IMR-90 (cell line): ENCODE data around the gene TGM5. TPM values are rescaled to one million over a fixed set of nuclear protein-coding genes. Genes with fewer than 3 reads are reported as not detected.

ENCODE experiments used
- ATAC-seq: fragments of 200-7000 bp; cut with Tn5 transposase; 2 replicates; pipeline ENCODE4 v1.9.1; 2020; ENCODE audit warnings: low read depth, mild to moderate bottlenecking, moderate library complexity
- BruUV-seq: library from RNA; stranded (reverse); fragments of 400-500 nt; replicated peaks from 2 replicates; lab custom pipeline; 2021; lab: Mats Ljungman, UMichigan
- CTCF ChIA-PET: fragments of 300-600 bp; formaldehyde crosslinking; extraction: SDS; loops from one replicate; lab custom pipeline; 2021; ENCODE audit warnings: antibody characterized with exemption; lab: Yijun Ruan, JAX
- POLR2A ChIA-PET: fragments of 300-600 bp; sonication (Branson Sonifier 250); formaldehyde crosslinking; loops from one replicate; lab custom pipeline; 2022; ENCODE audit warnings: antibody characterized with exemption; ENCODE audit not compliant: unreplicated experiment; lab: Charles Lee
- DNase-seq: peaks from one replicate; pipeline ENCODE4 v3.0.0; 2013
- H2AFZ ChIP-seq: replicated peaks from 2 replicates; pipeline ENCODE3; 2013; ENCODE audit warnings: low read length, mild to moderate bottlenecking; ENCODE audit not compliant: poor library complexity
- H2AK5ac ChIP-seq: 2 replicates; pipeline ENCODE4 v1.6.1; 2013; ENCODE audit warnings: low read depth, low read length, inconsistent platforms
- H2AK9ac ChIP-seq: replicated peaks from 2 replicates; pipeline ENCODE3; 2013; ENCODE audit warnings: mild to moderate bottlenecking, low read depth, low read length, moderate library complexity; ENCODE audit not compliant: poor library complexity
- H2BK120ac ChIP-seq: 2 replicates; pipeline ENCODE4 v1.6.1; 2013; ENCODE audit warnings: low read depth, low read length, inconsistent platforms
- H2BK15ac ChIP-seq: 3 replicates; pipeline ENCODE4 v1.6.1; 2013; ENCODE audit warnings: low read depth, low read length, inconsistent platforms
- H2BK20ac ChIP-seq: 2 replicates; pipeline ENCODE4 v1.6.1; 2013; ENCODE audit warnings: low read depth, mild to moderate bottlenecking, inconsistent platforms, low read length, moderate library complexity
- H2BK5ac ChIP-seq: 2 replicates; pipeline ENCODE4 v1.6.1; 2013; ENCODE audit warnings: mild to moderate bottlenecking, low read depth, low read length, inconsistent platforms; ENCODE audit not compliant: poor library complexity, severe bottlenecking
- H3K14ac ChIP-seq: replicated peaks from 2 replicates; pipeline ENCODE4 v1.6.1; 2013; ENCODE audit warnings: low read depth, low read length, inconsistent platforms
- H3K18ac ChIP-seq: 2 replicates; pipeline ENCODE4 v1.6.1; 2013; ENCODE audit warnings: low read depth, low read length, control low read depth
- H3K23ac ChIP-seq: 2 replicates; pipeline ENCODE4 v1.6.1; 2013; ENCODE audit warnings: low read depth, low read length, inconsistent platforms
- H3K27ac ChIP-seq: 2 replicates; pipeline ENCODE4 v1.5.1; 2013; ENCODE audit warnings: mild to moderate bottlenecking, control low read depth, low read length; ENCODE audit not compliant: insufficient read depth
- H3K27me3 ChIP-seq: 2 replicates; pipeline ENCODE4 v1.6.1; 2013; ENCODE audit warnings: low read length; ENCODE audit not compliant: control insufficient read depth, insufficient read depth
- H3K36me3 ChIP-seq: 2 replicates; pipeline ENCODE4 v1.6.1; 2013; ENCODE audit warnings: low read length, mixed read lengths; ENCODE audit not compliant: control insufficient read depth, insufficient read depth
- H3K4ac ChIP-seq: 2 replicates; pipeline ENCODE4 v1.6.1; 2013; ENCODE audit warnings: low read depth, low read length, inconsistent platforms
- H3K4me1 ChIP-seq: 2 replicates; pipeline ENCODE4 v1.6.1; 2013; ENCODE audit warnings: low read length, mixed read lengths; ENCODE audit not compliant: control insufficient read depth, insufficient read depth
- H3K4me2 ChIP-seq: 2 replicates; pipeline ENCODE4 v1.6.1; 2013; ENCODE audit warnings: low read depth, mild to moderate bottlenecking, control low read depth, low read length, moderate library complexity
- H3K4me3 ChIP-seq: 2 replicates; pipeline ENCODE4 v1.5.1; 2013; ENCODE audit warnings: low read depth, mild to moderate bottlenecking, control low read depth, low read length, moderate library complexity; ENCODE audit not compliant: insufficient read depth
- H3K56ac ChIP-seq: 2 replicates; pipeline ENCODE4 v1.6.1; 2013; ENCODE audit warnings: low read length, inconsistent platforms; ENCODE audit not compliant: insufficient read depth; ENCODE audit errors: extremely low read depth
- H3K79me1 ChIP-seq, 2 experiments: 2 replicates each; pipeline ENCODE4 v1.6.1; 2013; ENCODE audit warnings: low read length in 2 of 2, inconsistent platforms in 1 of 2, low read depth in 1 of 2
- H3K9ac ChIP-seq: 2 replicates; pipeline ENCODE4 v1.6.1; 2013; ENCODE audit warnings: low read depth, low read length, control low read depth
- H3K9me1 ChIP-seq: 2 replicates; pipeline ENCODE4 v1.6.1; 2013; ENCODE audit warnings: low read length, inconsistent platforms; ENCODE audit not compliant: insufficient read depth
- H3K9me3 ChIP-seq: 2 replicates; pipeline ENCODE4 v1.6.1; 2013; ENCODE audit warnings: low read length; ENCODE audit not compliant: control insufficient read depth, insufficient read depth
- H4K20me1 ChIP-seq: 2 replicates; pipeline ENCODE4 v1.6.1; 2013; ENCODE audit warnings: low read length, inconsistent platforms; ENCODE audit not compliant: insufficient read depth
- H4K5ac ChIP-seq: 2 replicates; pipeline ENCODE4 v1.6.1; 2013; ENCODE audit warnings: mild to moderate bottlenecking, low read depth, low read length, control low read depth
- H4K8ac ChIP-seq, 2 experiments: 2 replicates each; pipeline ENCODE4 v1.6.1; 2013; ENCODE audit warnings: low read depth in 2 of 2, low read length in 2 of 2, control low read depth in 1 of 2, inconsistent platforms in 1 of 2
- H4K91ac ChIP-seq: 2 replicates; pipeline ENCODE4 v1.6.1; 2013; ENCODE audit warnings: low read depth, low read length, inconsistent platforms; ENCODE audit not compliant: insufficient read depth
- BHLHE40 ChIP-seq: fragments of 150-350 bp; IDR thresholded peaks from 2 replicates; pipeline ENCODE4 v1.6.1; 2016; ENCODE audit warnings: mild to moderate bottlenecking, low read depth, low read length
- CHD1 ChIP-seq: IDR thresholded peaks from 2 replicates; pipeline ENCODE4 v1.6.1; 2012; ENCODE audit warnings: low read depth, low read length, improper control_type of control experiment
- FOS ChIP-seq: fragments of 150-350 bp; IDR thresholded peaks from 2 replicates; pipeline ENCODE4 v1.6.1; 2016; ENCODE audit warnings: low read depth, low read length
- MAFK ChIP-seq: IDR thresholded peaks from 2 replicates; pipeline ENCODE4 v1.6.1; 2012; ENCODE audit warnings: low read depth, low read length, improper control_type of control experiment
- MAZ ChIP-seq: IDR thresholded peaks from 2 replicates; pipeline ENCODE4 v1.6.1; 2012; ENCODE audit warnings: low read depth, mild to moderate bottlenecking, low read length, improper control_type of control experiment, moderate library complexity, borderline replicate concordance
- MXI1 ChIP-seq: IDR thresholded peaks from 2 replicates; pipeline ENCODE4 v1.6.1; 2012; ENCODE audit warnings: low read depth, mild to moderate bottlenecking, low read length, moderate library complexity, borderline replicate concordance
- NFE2L2 ChIP-seq: fragments of 150-350 bp; IDR thresholded peaks from 2 replicates; pipeline ENCODE4 v1.6.1; 2016; ENCODE audit warnings: low read depth, mild to moderate bottlenecking, low read length
- POLR2A ChIP-seq: IDR thresholded peaks from 2 replicates; pipeline ENCODE4 v1.6.1; 2012; ENCODE audit warnings: mild to moderate bottlenecking, low read depth, low read length
- RAD21 ChIP-seq: IDR thresholded peaks from 2 replicates; pipeline ENCODE4 v1.6.1; 2012; ENCODE audit warnings: low read length, improper control_type of control experiment
- RCOR1 ChIP-seq: IDR thresholded peaks from 2 replicates; pipeline ENCODE4 v1.6.1; 2012; ENCODE audit warnings: mild to moderate bottlenecking, low read length, improper control_type of control experiment; ENCODE audit not compliant: insufficient replicate concordance
- SMC3 ChIP-seq: fragments of 150-350 bp; IDR thresholded peaks from 2 replicates; pipeline ENCODE4 v1.6.1; 2016; ENCODE audit warnings: low read depth, mild to moderate bottlenecking, antibody characterized with exemption, low read length, moderate library complexity
- USF2 ChIP-seq: fragments of 150-350 bp; IDR thresholded peaks from 2 replicates; pipeline ENCODE4 v1.6.1; 2017; ENCODE audit warnings: mild to moderate bottlenecking, antibody characterized with exemption, low read length, low read depth
- WGBS, 2 experiments: methylation state at CpG; one replicate each; pipeline versions ENCODE4 v1.1.5 to v1.1.7; 2013; ENCODE audit warnings: missing lambda C conversion rate in 2 of 2; ENCODE audit not compliant: insufficient read length in 1 of 2; ENCODE audit errors: extremely low coverage in 2 of 2; 5-methylcytosine and 5-hydroxymethylcytosine counted together
- dilution Hi-C: fragments of 300-500 bp; cut with HindIII; formaldehyde crosslinking; loops from one replicate; pipeline ENCODE4 v1.14.3; 2018; ENCODE audit warnings: low sequenced_read_pairs; ENCODE audit not compliant: unreplicated experiment
- in situ Hi-C: fragments of 300-500 bp; cut with MboI; formaldehyde crosslinking; loops from 3 replicates; pipeline ENCODE4 v1.14.3; 2019; ENCODE audit warnings: low sequenced_read_pairs, inconsistent platforms, mixed read lengths
- intact Hi-C: fragments of 100-400 bp; cut with micrococcal nuclease; formaldehyde crosslinking; loops from 2 replicates; pipeline ENCODE4 v1.10.0; 2022
- polyA plus RNA-seq, 3 experiments: library from polyadenylated mRNA; depleted of rRNA; stranded (reverse); fragments of >200 nt; gene quantifications; 2 replicates each; pipeline ENCODE4 v1.2.3, GENCODE V29; 2012; ENCODE audit warnings: low replicate concordance in 1 of 3
- total RNA-seq: library from RNA; depleted of rRNA; stranded (reverse); fragments of >200 nt; gene quantifications from 2 replicates; pipeline ENCODE4 v1.2.3, GENCODE V29; 2012
- TF ChIP-seq, protein P1 (sequence below): conservative IDR thresholded peaks from 2 replicates; pipeline ENCODE4 v1.5.1; 2012; ENCODE audit warnings: mild to moderate bottlenecking, low read depth, low read length, improper control_type of control experiment
- TF ChIP-seq, protein P2 (sequence below): fragments of 150-350 bp; IDR thresholded peaks from 2 replicates; pipeline ENCODE4 v1.6.1; 2016; ENCODE audit warnings: low read depth, mild to moderate bottlenecking, low read length, moderate library complexity, borderline replicate concordance

TGM5 gene
- total and polyA plus RNA-seq, 2 of the 4 experiments (the other 2 are of a cell fraction): not detected

- Histone ChIP-seq H3K27ac (no peak overlapping the region), H3K56ac (no peak overlapping the region), H2BK20ac (no peak overlapping the region), H3K27me3 (peaks cover 42% of the 10 kb centered on the region), H2BK120ac (no peak overlapping the region), H3K4ac (no peak overlapping the region), H2BK15ac (no peak overlapping the region), H3K36me3 (no peaks in the 10 kb centered on the region), H3K79me1 (no peaks in the 10 kb centered on the region), H2BK5ac (no peak overlapping the region), H4K5ac (no peak overlapping the region), H3K9me3 (no peaks in the 10 kb centered on the region), H3K23ac (no peak overlapping the region), H2AK5ac (no peak overlapping the region), H4K91ac (no peak overlapping the region), H3K4me3 (no peak overlapping the region), H3K4me2 (no peak overlapping the region), H3K9ac (no peak overlapping the region), H4K20me1 (no peaks in the 10 kb centered on the region), H3K14ac (no peak overlapping the region), H3K18ac (no peak overlapping the region), H2AFZ (no peak overlapping the region), H3K9me1 (no peaks in the 10 kb centered on the region), H3K4me1 (no peaks in the 10 kb centered on the region), H2AK9ac (no peak overlapping the region), H4K8ac (no peak overlapping the region)
- ChIA-PET CTCF (interaction anchor here (1.3 kb wide), 1 partner anchor 65 kb away, joined by 5 read pairs; no protein-coding TSS in a partner anchor), POLR2A (no interaction called here)
- dilution Hi-C loops (no loop called here), intact Hi-C loops (no loop called here), in situ Hi-C loops (no loop called here)
- no peak for DNase-seq
- no TSS peak for BruUV-seq
- 82% methylated on average over 9 of the region's 16 CpGs; no CpG with 5 or more reads in 1 of the 2 experiments for WGBS, 2 experiments
- ATAC-seq: no peak
- TF ChIP-seq, protein P1, sequence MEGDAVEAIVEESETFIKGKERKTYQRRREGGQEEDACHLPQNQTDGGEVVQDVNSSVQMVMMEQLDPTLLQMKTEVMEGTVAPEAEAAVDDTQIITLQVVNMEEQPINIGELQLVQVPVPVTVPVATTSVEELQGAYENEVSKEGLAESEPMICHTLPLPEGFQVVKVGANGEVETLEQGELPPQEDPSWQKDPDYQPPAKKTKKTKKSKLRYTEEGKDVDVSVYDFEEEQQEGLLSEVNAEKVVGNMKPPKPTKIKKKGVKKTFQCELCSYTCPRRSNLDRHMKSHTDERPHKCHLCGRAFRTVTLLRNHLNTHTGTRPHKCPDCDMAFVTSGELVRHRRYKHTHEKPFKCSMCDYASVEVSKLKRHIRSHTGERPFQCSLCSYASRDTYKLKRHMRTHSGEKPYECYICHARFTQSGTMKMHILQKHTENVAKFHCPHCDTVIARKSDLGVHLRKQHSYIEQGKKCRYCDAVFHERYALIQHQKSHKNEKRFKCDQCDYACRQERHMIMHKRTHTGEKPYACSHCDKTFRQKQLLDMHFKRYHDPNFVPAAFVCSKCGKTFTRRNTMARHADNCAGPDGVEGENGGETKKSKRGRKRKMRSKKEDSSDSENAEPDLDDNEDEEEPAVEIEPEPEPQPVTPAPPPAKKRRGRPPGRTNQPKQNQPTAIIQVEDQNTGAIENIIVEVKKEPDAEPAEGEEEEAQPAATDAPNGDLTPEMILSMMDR: no peak
- TF ChIP-seq FOS (no peak), MXI1 (no peak), CHD1 (no peak), POLR2A (no peak), RCOR1 (no peak), USF2 (no peak), MAFK (no peak), NFE2L2 (no peak), SMC3 (no peak), RAD21 (no peak), BHLHE40 (no peak), MAZ (no peak)
- TF ChIP-seq, protein P2, sequence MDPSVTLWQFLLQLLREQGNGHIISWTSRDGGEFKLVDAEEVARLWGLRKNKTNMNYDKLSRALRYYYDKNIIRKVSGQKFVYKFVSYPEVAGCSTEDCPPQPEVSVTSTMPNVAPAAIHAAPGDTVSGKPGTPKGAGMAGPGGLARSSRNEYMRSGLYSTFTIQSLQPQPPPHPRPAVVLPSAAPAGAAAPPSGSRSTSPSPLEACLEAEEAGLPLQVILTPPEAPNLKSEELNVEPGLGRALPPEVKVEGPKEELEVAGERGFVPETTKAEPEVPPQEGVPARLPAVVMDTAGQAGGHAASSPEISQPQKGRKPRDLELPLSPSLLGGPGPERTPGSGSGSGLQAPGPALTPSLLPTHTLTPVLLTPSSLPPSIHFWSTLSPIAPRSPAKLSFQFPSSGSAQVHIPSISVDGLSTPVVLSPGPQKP: no peak
Observed at GRCh38 chr15:43219929-43220928, 46.5 kb downstream of the TGM5 start.
